GM19372 (cell line): ENCODE data around the gene ACSL4.
"Not testable (repeated sequence)": the region's sequence is repeated elsewhere in the genome, so short reads cannot be mapped to it uniquely, and the experiment has no call there.

Experiments used
- ATAC-seq: cut with Tn5 transposase; IDR thresholded peaks from one replicate; pipeline ENCODE4 v1.9.1; 2021; ENCODE audit warnings: mild to moderate bottlenecking, low read depth, moderate library complexity; ENCODE audit not compliant: unreplicated experiment

Gene ACSL4

DNA sequence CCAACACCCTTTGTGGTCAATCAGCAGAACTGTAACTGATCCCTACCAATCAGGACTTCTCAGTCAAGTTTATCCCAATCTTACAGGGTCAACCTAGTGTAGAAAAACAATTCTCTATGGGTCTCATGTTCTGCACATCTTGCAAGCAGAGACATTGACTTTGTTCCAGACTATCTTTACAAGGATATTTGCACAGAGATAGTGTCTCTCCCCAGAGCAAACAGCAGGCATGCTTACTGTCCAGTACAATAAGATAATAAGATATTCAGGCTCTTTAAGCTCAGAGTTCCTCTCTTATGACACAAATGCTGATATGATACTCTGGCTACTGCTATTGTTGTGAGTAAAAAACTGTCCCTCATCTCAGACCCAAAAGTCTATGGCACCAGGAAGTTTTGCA is 53.2 kb downstream of the ACSL4 start:
- no peak for ATAC-seq

DNA sequence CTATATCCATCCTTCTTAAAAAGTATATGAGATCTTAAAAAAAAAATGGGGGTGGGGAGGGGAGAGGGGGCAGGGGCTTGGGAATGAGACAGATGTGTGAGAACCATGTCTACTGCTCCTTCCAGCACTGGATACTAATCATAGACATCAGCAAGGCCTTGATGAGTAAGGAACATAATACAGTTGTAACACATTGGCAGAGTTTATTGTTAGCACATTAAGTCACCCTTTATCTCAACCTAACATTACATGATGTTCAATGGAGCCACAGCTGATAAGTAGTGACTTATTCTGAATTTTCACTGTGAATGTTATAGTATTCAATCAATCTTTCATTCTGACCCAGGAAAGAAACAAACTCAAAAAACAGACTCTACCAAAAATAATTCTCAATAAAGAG is 60.8 kb downstream of the ACSL4 start:
- no peak for ATAC-seq

DNA sequence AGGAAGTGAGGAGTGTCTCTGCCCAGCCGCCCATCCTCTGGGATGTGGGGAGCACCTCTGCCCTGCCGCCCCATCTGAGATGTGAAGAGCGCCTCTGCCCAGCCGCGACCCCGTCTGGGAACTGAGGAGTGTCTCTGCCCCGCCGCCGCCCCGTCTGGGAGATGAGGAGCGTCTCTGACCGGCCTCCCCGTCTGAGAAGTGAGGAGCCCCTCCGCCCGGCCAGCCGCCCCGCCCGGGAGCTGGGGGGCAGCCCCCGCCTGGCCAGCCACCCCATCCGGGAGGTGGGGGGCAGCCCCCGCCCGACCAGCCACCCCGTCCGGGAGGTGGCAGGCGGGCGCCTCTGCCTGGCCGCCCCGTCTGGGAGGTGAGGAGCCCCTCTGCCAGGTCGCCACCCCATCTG is 61.9 kb downstream of the ACSL4 start:
- ATAC-seq: not testable (repeated sequence)

DNA sequence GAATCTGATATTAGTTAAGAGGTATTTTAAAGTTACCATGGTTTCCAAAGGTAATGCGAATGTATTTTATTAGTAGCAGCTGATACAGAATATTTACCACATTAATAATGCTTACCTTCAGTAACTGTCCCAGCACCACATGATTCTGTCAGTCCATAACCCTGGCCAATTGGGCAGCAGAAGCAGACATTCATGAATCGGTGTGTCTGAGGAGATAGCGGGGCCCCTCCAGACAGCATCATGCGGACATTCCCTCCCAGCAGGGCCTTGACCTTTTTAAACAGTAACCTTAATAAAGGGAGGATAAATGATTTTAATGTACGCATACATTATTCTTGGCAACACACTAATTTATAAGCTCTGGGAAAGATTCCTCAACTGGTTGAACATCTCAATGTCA is 65.1 kb downstream of the ACSL4 start:
- no peak for ATAC-seq

DNA sequence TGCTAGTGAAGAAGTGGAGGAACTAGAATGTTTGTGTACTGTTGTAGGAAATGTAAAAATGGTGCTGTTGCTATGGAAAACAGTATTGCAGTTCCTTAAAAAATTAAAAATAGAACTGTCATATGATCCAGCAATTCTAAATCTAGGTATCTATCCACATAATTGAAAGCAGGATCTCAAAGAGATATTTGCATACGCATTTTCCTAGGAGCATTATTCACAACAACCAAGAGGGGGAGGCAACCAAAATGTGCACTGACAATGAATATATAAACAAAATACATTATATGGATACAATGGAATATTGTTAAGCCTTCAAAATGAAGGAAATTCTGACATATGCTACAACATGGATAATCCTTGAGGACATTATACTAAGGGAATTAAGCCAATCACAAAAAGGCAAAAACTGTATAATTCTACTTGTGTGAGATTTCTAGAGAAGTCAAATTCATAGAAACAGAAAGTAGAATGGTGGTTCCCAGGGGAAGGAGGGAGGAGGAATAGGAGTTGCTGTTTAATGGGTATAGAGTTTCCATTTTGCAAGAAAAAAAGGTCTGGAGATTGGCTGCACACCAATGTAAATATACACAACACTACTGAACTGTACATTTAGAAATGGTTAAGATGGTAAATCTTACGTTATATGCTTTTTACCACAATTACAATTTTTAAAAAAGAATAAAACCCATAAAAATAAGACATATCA is 72.5 kb downstream of the ACSL4 start:
- ATAC-seq: no peak

DNA sequence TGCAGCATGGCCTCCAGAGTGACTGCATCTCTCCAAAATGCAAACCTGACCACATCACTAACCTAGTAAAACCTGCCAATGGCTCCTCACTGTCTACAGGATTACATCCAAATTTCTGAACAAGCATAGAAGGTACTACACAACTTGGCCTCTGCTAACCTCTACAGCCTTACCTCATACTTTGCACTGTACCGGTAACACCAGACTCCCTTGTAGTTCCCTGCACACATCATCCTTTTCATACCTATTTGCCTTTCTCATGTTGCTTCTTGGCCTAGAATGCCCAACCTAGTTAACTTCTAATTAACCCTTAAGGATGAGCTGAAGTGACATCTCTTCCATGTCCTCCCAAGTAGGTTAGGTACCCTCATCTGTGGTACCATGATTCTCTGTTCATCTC is 74.7 kb downstream of the ACSL4 start:
- no peak for ATAC-seq

DNA sequence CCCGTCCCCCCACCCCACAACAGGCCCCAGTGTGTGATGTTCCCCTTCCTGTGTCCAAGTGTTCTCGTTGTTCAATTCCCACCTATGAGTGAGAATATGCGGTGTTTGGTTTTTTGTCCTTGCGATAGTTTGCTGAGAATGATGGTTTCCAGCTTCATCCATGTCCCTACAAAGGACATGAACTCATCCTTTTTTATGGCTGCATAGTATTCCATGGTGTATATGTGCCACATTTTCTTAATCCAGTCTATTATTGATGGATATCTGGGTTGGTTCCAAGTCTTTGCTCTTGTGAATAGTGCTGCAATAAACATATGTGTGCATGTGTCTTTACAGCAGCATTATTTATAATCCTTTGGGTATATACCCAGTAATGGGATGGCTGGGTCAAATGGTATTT is 75.7 kb downstream of the ACSL4 start:
- ATAC-seq: not testable (repeated sequence)

DNA sequence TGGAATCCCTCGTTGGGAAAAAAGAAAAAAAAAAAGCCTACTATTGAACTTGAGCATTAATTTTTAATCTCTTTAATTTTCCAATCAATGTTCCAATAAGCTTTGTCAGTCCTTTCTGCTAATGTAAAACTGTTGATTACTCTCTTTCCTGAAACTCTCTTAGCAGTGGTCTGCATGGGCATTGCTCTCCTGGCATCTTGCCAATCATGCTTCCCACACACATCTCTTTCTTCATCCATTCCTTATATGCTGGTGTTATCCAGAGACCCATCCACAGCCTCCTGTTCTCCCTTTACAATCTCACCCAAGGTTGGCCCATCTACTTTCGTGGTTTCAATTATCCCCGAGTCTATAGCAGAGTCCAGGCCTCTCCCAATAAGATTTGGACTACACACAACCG is 76.3 kb downstream of the ACSL4 start:
- ATAC-seq: no peak

DNA sequence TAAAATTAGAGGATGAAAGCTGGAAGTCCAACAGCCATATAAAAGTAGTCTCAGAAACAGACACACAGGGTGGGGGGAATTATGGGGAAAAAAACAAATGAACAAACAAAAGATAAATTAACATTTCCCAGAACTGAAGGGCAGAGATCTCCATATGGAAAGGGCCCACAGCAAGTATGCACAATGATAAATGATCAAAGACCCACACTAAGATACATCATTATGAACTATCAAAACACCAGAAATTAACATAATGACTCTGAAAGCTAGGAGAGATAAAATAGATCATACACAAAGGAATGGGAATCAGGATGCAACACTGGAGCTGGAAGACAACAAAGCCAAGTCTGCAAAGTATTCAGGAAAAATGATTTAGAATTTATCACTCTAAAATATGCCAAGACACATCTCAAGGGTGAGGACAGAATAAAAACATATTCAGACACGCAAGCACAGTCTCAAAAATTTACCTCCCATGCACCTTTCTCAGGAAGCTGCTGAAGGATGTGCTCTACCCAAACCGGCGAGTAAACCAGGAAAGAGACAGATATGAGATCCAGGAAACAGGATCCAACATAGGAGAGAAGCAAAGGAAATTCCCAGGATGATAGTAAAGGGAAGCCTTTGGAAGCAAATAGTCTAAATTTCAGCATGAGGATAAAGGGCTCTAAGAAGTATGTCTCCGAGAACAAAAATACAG is 77.4 kb downstream of the ACSL4 start:
- no peak for ATAC-seq

DNA sequence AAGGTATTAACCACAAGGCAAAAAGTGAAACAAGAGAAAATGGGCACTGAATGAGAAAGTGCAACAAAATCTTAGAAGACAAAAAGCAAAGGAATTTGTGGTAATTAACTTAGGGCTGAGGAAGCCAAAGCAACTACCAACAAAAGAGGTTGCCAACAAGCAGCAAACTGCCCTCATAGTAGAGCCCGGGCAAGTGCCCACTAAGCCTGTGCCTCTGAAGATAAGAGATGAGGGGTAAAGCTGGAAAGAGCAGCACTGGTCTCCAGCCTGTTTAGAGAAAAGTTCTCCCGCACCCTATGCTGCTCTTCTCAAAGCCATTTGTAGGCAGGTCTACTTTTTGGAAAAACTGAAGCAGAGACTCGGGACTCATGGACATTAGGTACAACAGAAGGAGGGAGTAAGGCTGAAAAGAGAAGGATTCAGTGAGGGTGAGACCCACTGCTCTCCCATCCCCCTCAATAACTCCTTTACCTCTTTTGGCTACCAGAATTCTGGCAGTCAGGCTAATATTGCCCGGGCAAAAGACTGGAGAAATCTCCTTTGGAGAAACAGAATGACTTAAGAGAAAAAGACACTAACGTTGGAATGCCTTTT is 78.4 kb downstream of the ACSL4 start:
- no peak for ATAC-seq

DNA sequence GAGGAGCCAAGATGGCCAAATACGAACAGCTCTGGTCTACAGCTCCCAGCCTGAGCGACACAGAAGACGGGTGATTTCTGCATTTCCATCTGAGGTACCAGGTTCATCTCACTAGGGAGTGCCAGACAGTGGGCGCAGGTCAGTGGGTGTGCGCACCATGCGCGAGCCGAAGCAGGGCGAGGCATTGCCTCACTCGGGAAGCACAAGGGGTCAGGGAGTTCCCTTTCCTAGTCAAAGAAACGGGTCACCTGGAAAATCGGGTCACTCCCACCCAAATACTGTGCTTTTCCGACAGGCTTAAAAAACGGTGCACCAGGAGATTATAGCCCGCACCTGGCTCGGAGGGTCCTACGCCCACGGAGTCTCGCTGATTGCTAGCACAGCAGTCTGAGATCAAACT is 88.4 kb downstream of the ACSL4 start:
- not testable (repeated sequence) for ATAC-seq

DNA sequence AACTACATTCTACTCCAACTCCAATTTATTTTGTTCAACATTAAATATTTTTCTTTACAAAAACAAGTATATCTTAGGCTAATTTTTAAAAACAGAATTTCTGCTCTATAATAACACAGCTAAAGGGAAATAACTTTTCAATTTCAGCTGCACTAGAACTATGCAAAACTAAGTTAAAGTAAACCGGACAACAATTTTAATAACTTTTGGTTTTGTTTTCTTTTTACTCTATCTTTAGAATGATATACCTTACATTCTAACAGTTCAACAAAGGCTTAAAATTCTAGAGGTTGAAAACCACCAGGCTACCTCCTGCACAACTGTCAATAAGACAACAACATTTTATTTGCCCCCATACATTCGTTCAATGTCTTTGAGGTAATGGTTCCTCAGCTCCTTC is 89.4 kb downstream of the ACSL4 start:
- ATAC-seq: no peak

DNA sequence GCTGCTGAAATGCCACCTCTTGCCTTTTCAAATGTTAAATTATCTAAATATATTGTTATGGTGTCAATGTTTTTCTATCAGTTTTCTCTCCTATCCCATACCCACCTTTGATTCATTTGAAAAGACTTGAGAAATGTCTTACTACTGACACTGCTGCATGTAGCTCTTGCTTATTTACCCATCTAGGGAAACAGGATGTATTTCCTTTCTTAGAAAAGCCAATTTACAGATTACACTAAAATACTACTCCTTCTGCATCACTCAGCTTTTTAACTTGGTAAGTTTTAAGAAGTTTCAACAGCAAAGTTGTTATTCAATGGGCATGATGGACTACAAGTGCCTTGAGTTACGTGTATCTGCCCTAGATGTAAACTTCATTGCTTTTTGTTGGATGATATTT is 94.9 kb downstream of the ACSL4 start:
- no peak for ATAC-seq

DNA sequence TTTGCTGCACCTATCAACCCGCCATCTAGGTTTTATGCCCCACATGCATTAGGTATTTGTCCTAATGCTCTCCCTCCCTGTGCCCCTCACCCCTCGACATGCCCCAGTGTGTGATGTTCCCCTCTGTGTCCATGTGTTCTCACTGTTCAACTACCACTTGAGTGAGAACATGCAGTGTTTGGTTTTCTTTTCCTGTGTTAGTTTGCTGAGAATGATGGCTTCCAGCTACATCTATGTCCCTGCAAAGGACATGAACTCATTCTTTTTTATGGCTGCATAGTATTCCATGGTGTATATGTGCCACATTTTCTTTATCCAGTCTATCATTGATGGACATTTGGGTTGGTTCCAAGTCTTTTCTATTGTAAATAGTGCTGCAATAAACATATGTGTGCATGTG is 95.6 kb downstream of the ACSL4 start:
- ATAC-seq: not testable (repeated sequence)

DNA sequence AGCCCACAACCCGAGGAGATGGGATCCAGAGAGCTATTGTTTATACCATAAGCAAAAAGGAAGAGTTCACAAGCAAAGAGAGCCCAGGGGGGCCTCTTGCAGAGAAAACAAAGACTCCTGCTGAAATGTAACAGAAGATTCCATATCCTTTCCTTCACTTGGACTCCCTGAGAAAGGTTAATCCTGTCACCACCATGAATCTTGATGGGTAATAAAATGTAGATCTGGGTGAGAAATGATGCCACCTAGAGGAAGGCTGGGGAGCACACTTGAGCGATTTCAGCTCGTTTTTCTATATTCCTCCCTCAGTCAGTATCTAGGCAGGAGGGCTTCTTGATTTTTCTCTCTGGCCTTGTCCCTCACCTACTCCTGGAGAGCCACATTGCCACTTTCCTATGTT is 97.9 kb downstream of the ACSL4 start:
- ATAC-seq: no peak

DNA sequence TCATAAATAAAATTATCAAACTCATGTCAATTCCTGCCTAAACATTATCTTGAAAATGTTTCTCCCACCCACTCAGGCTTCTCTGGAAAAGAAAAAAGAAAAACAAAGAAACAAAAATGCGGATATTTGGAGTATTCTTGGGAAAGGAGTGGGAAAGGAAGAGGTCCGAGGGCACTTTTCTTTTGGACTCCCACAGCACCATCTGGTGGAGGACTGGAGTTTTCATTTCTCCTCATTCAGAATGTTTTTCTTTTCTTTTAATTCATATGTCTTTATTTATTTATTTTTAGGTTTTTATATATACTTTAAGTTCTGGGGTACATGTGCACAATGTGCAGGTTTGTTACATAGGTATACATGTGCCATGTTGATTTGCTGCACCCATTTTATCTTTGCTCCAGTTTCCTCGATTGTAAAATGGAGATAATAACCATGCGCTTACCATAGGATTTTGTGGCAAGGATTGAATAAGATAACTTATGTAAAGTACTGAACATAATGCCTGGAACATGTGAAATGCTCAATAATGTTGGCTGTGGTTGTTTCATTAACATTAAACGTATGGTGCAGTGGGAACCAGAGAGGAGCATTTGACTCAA is 100.1 kb downstream of the ACSL4 start:
- ATAC-seq: no peak

DNA sequence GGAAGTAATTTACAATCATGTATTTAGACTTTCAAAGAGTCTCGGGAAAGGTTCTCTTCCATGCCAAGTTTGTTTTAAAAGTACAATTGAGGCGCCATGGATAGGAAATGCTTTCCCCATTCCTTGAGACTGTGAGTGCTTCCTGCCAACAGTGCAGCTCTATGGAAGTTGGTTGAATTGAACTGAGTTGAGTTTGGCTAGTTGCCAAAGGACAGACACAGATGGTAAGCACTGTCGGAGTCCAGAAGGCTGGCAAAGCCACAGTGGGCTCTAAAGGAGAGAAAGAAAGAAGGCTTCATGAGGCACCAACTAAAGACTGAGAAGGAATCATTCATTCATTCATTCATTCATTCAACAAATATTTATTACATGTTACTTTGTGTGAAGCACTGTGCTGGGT is 103.7 kb downstream of the ACSL4 start:
- no peak for ATAC-seq

DNA sequence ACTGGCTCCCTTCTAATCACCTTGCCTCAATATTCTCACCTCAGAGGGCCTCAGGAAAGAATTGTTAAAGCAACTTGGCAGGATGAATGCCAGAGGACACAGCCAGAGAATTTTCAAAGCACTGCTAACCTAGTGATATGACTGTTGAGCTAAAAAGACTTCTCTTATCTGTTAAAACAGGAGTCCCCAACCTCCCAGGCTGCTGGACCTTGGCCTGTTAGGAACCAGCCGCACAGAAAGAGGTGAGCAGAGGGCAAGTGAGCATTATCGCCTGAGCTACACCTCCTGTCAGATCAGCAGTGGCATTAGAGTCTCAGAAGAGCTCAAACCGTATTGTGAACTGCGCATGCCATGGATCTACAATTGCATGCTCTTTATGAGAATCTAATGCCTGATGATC is 106.4 kb downstream of the ACSL4 start:
- ATAC-seq: no peak

DNA sequence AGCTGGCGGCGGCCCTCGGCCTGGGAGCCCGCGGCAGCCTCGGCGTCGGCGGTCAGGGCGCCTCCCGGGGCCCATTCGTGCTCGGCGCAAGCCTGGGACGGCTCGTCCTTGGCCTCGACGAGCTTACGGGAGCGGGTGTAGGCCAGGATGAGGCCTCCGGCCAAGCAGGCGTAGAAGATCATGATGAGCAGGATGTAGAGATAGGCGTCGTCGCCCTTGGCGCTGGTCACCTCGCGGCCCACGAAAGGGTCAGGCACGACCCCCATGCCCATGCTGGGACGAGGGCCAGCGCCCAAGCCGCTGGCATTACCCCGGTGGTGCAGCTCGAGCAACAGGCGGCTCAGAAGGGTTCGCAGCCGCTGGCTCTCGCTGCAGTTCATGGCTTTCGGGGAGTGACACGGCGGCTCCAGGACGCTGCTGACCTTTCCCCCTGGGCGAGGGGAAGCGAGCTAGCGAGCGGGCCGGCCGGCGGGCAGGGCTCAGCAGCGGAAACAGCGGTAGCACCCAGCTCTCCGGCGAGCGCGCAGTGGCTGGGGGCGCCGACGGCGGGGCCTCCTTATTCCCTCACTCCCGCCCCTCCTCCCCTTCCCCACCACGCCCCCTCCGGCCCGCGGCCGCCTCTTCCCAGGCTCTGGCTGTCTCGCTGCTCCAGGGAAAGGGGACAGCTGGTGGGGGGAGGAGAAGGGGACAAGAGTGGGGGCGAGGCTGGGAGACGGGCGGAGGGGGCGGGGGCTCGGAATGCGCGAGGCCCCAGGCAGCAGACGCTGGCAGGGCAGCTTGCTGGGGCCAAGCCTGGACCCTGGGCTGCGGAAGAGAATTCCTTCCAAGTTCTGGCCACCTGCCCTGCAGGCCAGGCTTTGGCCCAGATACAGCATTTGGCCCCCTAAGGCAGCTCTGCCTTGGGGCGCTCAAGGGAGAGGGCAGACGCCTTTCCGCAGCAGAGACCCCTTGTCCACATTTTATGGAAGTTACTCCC is 108.1 kb downstream of the ACSL4 start, which contains the start of gene KCNE5:
KCNE5 (minus strand) TSS at position 532 of the 976 bp plus-strand sequence; CDS start at position 380, 152 bp downstream.
- ATAC-seq: no peak

DNA sequence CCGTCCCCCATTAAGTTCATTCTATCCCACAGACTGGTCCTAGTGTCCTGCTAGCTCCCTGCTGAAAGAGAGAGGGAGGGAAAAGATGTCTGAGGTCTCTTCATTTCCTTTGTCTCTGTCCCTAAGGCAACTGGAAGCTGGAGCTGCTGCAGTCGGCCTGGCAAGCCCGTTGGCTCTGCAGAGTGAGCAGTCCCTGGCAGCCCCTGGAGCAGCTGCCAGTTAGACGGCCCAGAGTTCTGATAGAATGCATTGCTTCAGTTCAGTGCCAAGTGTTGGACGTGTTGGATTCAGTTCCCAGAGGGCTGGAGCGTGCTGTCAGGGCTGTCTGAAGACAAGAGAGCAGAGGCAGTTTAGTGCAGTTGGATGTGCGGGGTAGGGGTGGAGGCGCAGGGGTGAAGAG is 109.1 kb downstream of the ACSL4 start:
- no peak for ATAC-seq
